Activated T-helper 17 cell treated with anti-CD3 and anti-CD28 coated beads, Interleukin-2, amount 50 U/mL, for 72 hours (primary cell): ENCODE results near the gene RFPL4A. TPM values are rescaled to one million over a fixed set of nuclear protein-coding genes. Genes with fewer than 3 reads are reported as not detected.
"Not testable (repeated sequence)": the region's sequence is repeated elsewhere in the genome, so short reads cannot be mapped to it uniquely, and the experiment has no call there.

Experiments used
- ATAC-seq: fragments of 150-1000 bp; cut with Tn5 transposase; replicated peaks from 2 replicates; pipeline ENCODE4 v1.10.0; 2021; ENCODE audit warnings: mild to moderate bottlenecking, moderate library complexity
- H3K27ac Mint-ChIP-seq: one replicate; pipeline ENCODE4 v1.8.0; 2022; ENCODE audit warnings: mixed read lengths
- H3K27me3 Mint-ChIP-seq: one replicate; pipeline ENCODE4 v1.8.0; 2022; ENCODE audit warnings: mixed read lengths
- H3K36me3 Mint-ChIP-seq: one replicate; pipeline ENCODE4 v1.8.0; 2022; ENCODE audit warnings: low read depth, mild to moderate bottlenecking, mixed read lengths
- H3K4me1 Mint-ChIP-seq: one replicate; pipeline ENCODE4 v1.8.0; 2022; ENCODE audit warnings: mixed read lengths
- H3K4me3 Mint-ChIP-seq: one replicate; pipeline ENCODE4 v1.8.0; 2022; ENCODE audit warnings: mild to moderate bottlenecking, mixed read lengths
- H3K9me3 Mint-ChIP-seq: one replicate; pipeline ENCODE4 v1.8.0; 2022; ENCODE audit warnings: mixed read lengths
- total RNA-seq, 2 donors: library from RNA; stranded (reverse); gene quantifications; one replicate each; pipeline ENCODE4 v1.2.3, GENCODE V29; 2022

The RFPL4A gene
- total RNA-seq, result not detected

DNA sequence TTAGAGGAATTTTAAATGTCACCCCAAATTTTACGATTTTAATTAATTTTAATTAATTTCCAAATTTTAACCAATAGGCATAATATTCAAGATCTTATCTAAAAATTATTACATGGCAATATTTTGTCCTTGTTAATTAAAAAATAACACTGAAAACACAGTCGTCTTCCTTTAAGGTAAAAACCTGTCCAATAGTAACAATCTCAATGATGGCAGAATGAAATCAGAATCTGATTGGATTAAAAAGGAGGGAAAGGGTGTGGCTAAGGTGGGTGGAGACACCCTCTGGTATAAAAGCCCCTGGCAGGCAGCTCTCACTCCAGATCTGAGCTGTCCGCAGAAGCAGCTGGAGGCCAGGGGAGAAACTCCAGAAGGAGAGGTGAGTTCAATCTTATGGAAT lies at the start of gene RFPL4A:
RFPL4A (plus strand) TSS at position 301 of the 400 bp plus-strand sequence. CDS start 2,704 bp downstream, outside the sequence.
- H3K27ac Mint-ChIP-seq, ATAC-seq, H3K4me3 Mint-ChIP-seq, H3K36me3 Mint-ChIP-seq, H3K9me3 Mint-ChIP-seq, H3K4me1 Mint-ChIP-seq: not testable (repeated sequence)
- H3K27me3 Mint-ChIP-seq, result peaks cover 16% of the 10 kb centered on the region

DNA sequence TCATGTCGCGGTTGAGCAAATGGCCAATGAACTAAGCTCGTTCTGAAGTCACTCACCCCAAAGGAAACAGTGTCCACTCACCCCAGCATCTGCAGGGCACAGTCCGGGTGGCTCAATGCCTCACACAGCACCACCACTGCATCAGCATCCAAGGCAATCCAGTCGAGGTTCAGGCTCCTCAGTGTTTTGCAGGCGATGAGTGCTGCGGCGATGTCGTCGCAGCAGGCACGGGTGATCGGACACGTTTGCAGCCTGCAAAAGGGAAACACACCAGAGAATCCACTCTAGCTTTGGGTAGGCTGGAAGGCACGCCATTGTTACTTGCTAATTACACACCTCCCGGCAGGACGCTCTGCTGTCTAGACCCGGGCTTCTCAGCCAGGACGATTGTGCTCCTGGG lies 47.2 kb upstream of the RFPL4A start:
- Mint-ChIP-seq H3K27me3 (peaks cover 8% of the 10 kb centered on the region), H3K9me3 (peaks cover 3% of the 10 kb centered on the region), H3K4me1 (peaks cover 3% of the 10 kb centered on the region), H3K4me3 (no peak overlapping the region), H3K27ac (no peak overlapping the region), H3K36me3 (no peaks in the 10 kb centered on the region)
- no peak for ATAC-seq

DNA sequence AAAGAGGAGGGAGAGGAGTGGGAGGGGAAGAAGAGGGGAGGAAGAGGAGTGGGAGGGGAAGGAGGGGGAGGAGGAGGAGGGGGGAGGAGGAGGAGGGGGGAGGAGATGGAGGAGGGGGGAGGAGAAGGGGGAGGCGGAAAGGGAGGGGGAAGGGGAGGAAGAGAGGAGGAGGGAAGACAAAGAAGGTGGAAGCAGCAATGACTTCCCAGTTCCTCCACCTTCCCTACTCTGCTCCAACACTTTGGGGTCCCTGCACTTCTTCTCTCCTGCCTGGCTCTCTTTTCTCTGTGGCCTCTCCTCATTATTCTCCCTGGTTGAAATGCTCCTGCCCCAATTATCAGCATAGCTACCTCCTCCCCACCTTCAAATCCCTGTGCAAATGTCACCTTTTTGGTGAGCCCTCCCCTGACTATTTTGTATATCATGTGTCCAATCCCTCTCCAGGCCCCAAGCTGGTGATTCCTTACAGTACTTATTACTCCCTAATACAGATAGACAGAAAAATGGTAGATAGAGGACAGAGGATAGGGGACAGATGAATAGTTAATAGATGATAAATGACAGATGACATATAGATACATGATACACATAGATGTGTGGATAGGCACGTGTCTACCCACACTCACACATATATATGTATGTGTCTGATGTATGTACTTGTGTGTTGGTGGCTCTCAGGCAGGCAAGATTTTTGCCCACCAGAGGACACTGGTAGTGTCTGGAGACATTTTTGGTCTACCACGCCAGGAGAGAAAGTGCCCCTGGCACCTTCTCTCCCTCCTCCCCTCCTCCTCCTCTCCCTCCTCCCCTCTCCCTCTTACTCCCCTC lies 45.9 kb upstream of the RFPL4A start:
- peak; percentile 34 for ATAC-seq
- H3K27me3 Mint-ChIP-seq, result peaks cover 9% of the 10 kb centered on the region
- peaks cover 3% of the 10 kb centered on the region for H3K9me3 Mint-ChIP-seq
- no peak overlapping the region for H3K27ac Mint-ChIP-seq
- no peak overlapping the region for H3K4me3 Mint-ChIP-seq
- no peaks in the 10 kb centered on the region for H3K36me3 Mint-ChIP-seq
- H3K4me1 Mint-ChIP-seq, result peaks cover 3% of the 10 kb centered on the region

DNA sequence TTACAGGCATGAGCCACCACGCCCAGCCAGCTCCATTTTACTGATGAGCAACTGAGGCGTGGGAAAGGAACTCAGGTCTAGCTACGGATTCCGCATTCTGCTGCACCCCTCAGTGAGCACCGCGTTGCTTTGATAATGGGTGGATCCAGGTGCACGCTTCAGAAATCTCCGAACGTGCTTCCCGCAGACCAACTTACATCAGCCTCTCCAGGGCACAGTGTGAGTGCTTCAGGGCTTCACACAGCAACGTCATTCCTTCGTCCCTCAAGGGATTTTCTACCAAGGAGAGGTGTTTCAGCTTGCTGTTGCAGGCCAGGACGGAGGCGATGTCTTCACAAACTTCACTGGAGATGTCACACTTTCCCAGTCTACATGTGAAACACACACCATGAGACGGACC lies 42.4 kb upstream of the RFPL4A start:
- no peak overlapping the region for H3K4me3 Mint-ChIP-seq
- H3K4me1 Mint-ChIP-seq, result peaks cover 3% of the 10 kb centered on the region
- no peaks in the 10 kb centered on the region for H3K36me3 Mint-ChIP-seq
- H3K27me3 Mint-ChIP-seq, result peaks cover 31% of the 10 kb centered on the region
- no peak overlapping the region for H3K27ac Mint-ChIP-seq
- no peak for ATAC-seq
- H3K9me3 Mint-ChIP-seq, result peaks cover 8% of the 10 kb centered on the region

DNA sequence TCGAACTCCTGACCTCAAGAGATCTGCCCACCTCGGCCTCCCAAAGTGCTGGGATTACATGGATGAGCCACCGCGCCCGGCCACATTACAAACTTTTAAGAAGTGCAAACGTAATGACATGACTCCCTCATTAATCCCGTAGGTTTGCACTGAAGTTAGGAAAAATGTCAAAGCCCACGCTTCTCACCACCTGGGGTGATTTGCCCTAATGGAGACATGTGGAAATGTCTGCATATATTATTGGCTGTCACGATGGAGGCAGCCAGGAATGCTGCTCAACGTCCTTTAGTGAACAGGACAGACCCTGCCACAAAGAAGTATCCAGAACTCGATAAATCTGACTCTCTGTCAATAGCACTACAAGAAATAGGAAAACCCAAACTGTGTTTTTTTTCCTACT lies 41.6 kb upstream of the RFPL4A start:
- Mint-ChIP-seq H3K27me3 (peaks cover 38% of the 10 kb centered on the region), H3K9me3 (peaks cover 12% of the 10 kb centered on the region), H3K36me3 (no peaks in the 10 kb centered on the region), H3K27ac (no peak overlapping the region), H3K4me3 (no peak overlapping the region), H3K4me1 (peaks cover 2% of the 10 kb centered on the region)
- no peak for ATAC-seq

DNA sequence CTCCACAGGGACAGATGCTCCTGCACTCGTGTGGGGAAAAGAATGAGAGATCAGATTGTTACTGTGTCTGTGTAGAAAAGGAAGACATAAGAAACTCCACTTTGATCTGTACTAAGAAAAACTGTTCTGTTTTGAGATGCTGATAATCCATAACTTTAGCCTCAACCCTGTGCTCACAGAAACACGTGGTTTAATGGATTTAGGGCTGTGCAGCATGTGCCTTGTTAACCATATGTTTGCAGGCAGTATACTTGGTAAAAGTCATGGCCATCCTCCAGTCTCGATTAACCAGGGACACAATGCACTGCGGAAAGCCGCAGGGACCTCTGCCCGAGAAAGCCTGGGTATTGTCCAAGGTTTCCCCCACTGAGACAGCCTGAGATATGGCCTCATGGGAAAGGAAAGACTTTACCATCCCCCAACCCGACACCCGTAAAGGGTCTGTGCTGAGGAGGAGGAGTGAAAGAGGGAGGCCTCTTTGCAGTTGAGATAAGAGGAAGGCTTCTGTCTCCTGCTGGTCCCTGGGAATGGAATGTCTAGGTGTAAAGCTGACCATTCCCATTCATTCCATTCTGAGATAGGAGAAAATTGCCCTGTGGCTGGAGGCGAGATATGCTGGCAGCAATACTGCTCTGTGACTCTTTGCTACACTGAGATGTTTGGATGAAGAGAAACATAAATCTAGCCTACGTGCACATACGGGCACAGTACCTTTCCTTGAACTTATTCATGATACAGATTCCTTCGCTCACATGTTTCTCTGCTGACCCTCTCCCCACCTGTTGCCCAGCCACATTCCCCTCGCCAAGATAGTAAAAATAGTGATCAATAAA lies 40.8 kb upstream of the RFPL4A start:
- not testable (repeated sequence) for H3K36me3 Mint-ChIP-seq, ATAC-seq, H3K9me3 Mint-ChIP-seq, H3K27ac Mint-ChIP-seq, H3K4me3 Mint-ChIP-seq, H3K4me1 Mint-ChIP-seq
- peaks cover 41% of the 10 kb centered on the region for H3K27me3 Mint-ChIP-seq

DNA sequence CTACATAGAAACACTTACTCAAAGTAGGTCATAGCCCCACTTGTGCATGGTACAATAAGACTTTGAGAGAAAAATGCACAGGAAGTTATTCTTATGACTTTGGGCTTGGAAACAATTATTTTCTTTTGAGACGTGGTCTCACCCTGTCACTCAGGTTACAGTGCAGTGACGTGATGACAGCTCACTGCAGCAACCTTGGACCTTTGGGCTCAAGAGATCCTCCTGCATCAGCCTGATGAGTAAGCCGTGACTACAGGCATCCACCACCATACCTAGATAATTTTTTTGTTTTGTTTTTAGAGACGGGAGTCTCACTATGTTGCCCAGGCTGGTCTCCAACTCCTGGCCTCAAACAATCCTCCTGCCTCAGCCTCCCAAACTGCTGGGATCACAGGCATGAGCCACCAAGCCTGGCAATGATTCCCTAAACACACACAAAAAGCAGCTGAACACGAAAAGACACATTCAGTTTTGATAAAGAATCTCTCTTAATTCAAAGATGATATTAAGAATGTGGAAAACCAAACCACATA lies 38.6 kb upstream of the RFPL4A start:
- Mint-ChIP-seq H3K27ac (no peak overlapping the region), H3K27me3 (peaks cover 42% of the 10 kb centered on the region), H3K4me1 (no peaks in the 10 kb centered on the region), H3K36me3 (no peaks in the 10 kb centered on the region), H3K9me3 (peaks cover 9% of the 10 kb centered on the region), H3K4me3 (no peak overlapping the region)
- no peak for ATAC-seq

DNA sequence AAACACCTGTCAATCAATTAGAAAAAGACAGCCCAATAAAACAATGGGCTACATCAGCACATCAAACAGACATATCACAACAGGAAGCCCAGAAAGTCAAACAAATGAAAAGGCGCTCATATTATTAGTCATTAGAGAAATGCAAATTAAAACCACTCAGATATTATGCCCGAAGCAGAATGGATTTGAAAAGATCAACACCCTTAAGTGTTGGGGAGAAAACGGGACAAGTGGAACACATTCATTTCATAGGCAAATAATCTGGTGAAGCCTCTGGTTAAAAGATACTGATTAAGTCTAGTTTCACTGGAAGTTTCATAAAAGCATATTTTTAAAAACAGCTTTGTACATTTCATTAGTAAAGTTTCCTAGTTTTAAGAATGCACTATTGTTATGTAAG lies 38.1 kb upstream of the RFPL4A start:
- Mint-ChIP-seq H3K27ac (no peak overlapping the region), H3K27me3 (peaks cover 45% of the 10 kb centered on the region), H3K4me1 (no peaks in the 10 kb centered on the region)

DNA sequence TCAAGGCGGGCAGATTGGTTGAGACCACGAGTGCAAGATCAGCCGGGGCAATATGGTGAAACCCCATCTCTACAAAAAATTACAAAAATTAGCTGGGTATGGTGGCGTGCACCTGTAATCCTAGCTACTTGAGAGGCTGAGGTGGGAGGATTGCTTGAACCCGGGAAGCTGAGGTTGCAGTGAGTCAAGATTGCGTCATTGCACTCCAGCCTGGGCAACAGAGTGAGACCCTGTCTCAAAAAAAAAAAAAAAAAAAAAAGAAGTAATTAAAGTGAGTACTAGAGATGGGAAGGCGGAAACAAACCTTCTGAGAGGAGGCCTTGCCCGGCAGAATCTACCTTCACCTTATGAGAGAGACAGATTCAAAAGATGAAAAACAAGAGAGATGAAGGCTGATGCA lies 35.4 kb upstream of the RFPL4A start:
- H3K27me3 Mint-ChIP-seq, result peaks cover 44% of the 10 kb centered on the region
- H3K9me3 Mint-ChIP-seq, result peaks cover 9% of the 10 kb centered on the region
- no peak for ATAC-seq
- H3K36me3 Mint-ChIP-seq, result no peaks in the 10 kb centered on the region
- H3K27ac Mint-ChIP-seq, result no peak overlapping the region
- H3K4me1 Mint-ChIP-seq, result no peaks in the 10 kb centered on the region
- no peak overlapping the region for H3K4me3 Mint-ChIP-seq

More for the DNA sequence above, 38.1 kb upstream of the RFPL4A start:
- ATAC-seq, result no peak
- Mint-ChIP-seq H3K9me3 (peaks cover 9% of the 10 kb centered on the region), H3K4me3 (no peak overlapping the region), H3K36me3 (no peaks in the 10 kb centered on the region)

DNA sequence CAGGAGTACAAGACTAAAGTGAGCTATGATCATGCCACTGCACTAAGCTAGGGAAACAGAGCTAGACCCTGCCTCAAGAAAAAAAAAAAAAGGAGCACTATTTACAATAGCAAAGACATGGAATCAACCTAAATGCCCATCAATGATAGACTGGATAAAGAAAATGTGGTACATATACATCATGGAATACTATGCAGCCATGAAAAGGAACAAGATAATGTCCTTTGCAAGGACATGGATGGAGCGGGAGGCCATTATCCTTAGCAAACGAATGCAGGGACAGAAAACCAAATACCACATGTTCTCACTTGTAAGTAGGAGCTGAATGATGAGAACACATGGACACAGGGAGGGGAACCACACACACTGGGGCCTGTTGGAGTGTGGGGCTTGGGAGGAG lies 28.5 kb upstream of the RFPL4A start:
- H3K27ac Mint-ChIP-seq, H3K27me3 Mint-ChIP-seq, H3K36me3 Mint-ChIP-seq, ATAC-seq, H3K4me1 Mint-ChIP-seq, H3K9me3 Mint-ChIP-seq, H3K4me3 Mint-ChIP-seq: not testable (repeated sequence)

DNA sequence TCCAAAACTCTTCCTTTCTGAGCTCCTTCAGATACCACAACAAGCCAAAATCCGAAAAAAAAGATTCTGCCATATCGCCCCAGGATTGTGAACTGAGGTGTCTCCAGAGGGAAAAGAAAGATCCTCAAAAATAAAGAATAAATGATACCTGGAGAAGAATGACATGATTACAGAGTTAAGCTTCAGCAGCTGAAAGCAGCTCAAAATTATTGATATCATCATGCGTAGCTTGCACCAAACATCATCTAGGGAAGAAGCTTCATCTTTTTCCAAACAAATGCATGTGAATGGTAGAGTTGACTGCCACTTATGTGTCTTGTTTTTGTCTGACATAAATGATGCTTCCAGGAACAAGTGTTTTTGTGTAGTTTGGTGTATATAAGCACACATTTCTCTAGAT lies 20.6 kb upstream of the RFPL4A start, which contains the start of gene NLRP9:
NLRP9 (minus strand) TSS at position 101 of the 400 bp plus-strand sequence; CDS start at position 73, 28 bp downstream.
- H3K4me1 Mint-ChIP-seq, result no peaks in the 10 kb centered on the region

DNA sequence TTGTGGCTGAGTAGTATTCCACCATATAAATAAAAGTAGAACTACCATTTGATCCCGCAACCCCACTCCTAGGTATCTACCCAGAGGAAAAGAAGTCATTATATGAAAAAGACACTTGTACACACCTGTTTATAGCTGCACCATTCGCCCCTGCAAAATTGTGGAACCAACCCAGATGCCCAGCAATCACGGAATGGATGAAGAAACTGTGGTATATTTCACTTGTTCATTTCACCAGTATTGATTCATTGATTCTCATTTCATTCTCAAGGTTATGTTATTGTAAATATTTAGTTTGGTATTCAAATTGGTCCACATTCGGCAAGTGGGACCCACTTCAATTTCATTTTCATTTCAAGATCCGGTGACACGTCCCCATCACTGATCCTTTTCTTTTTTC lies 8.2 kb upstream of the RFPL4A start:
- no peaks in the 10 kb centered on the region for H3K9me3 Mint-ChIP-seq
- ATAC-seq, result no peak
- H3K27ac Mint-ChIP-seq, result no peak overlapping the region
- H3K27me3 Mint-ChIP-seq, result peaks cover 3% of the 10 kb centered on the region
- H3K36me3 Mint-ChIP-seq, result no peaks in the 10 kb centered on the region
- H3K4me1 Mint-ChIP-seq, result no peaks in the 10 kb centered on the region
- no peak overlapping the region for H3K4me3 Mint-ChIP-seq

More for the DNA sequence above, 20.6 kb upstream of the RFPL4A start, which contains the start of gene NLRP9:
- H3K4me3 Mint-ChIP-seq, result no peak within 1 kb of the TSS
- ATAC-seq, result no peak
- no peak within 1 kb of the TSS for H3K27ac Mint-ChIP-seq
- no peaks in the 10 kb centered on the region for H3K36me3 Mint-ChIP-seq
- H3K9me3 Mint-ChIP-seq, result no peaks in the 10 kb centered on the region
- peaks cover 25% of the 10 kb centered on the region for H3K27me3 Mint-ChIP-seq

DNA sequence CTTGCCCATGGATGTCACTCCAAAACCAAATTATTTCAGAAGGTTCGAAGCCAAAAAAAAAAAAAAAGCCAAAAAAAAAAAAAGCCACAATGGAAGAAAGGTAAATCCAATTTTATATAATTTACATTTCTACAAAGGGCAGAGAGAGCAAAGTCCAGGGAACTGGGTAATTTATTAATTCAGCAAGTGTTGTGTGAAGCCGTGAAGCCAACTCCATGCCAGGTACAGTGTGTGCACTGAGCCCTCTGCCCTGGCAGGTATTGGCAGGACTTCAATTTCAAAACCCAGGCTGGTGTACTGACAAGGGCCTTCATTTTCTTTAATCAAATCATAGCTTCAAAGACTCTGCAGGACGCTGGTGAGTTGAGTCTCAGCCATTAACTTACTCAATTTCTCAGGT lies 5.5 kb upstream of the RFPL4A start:
- no peaks in the 10 kb centered on the region for H3K9me3 Mint-ChIP-seq
- H3K27ac Mint-ChIP-seq, result no peak overlapping the region
- ATAC-seq, result no peak
- no peaks in the 10 kb centered on the region for H3K4me1 Mint-ChIP-seq
- peaks cover 6% of the 10 kb centered on the region for H3K27me3 Mint-ChIP-seq
- H3K4me3 Mint-ChIP-seq, result no peak overlapping the region
- H3K36me3 Mint-ChIP-seq, result no peaks in the 10 kb centered on the region

DNA sequence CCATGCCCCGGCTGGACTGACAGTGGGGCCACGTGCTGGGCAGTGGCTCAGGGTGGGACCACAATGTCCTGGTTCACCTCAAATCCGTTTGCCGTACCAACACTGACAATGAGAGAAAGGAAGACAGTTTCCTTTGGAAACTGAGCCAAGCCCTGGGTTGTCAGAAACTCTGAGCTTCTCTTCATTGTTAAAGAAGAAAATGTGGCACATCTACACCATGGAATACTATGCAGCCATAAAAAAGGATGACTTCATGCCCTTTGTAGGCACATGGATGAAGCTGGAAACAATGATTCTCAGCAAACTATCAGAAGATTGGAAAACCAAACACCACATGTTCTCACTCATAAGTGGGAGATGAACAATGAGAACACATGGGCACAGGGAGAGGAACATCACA lies 2.1 kb upstream of the RFPL4A start:
- ATAC-seq, H3K9me3 Mint-ChIP-seq, H3K4me1 Mint-ChIP-seq, H3K36me3 Mint-ChIP-seq, H3K27ac Mint-ChIP-seq, H3K4me3 Mint-ChIP-seq: not testable (repeated sequence)
- H3K27me3 Mint-ChIP-seq, result peaks cover 16% of the 10 kb centered on the region
